GM18498 (cell line): ENCODE data around the gene GINS2.

ENCODE experiments used
- ATAC-seq: cut with Tn5 transposase; IDR thresholded peaks from one replicate; pipeline ENCODE4 v1.9.1; 2021; ENCODE audit warnings: mild to moderate bottlenecking, moderate library complexity; ENCODE audit not compliant: unreplicated experiment

The GINS2 gene

GRCh38 chr16:85688586-85689284, at the start of gene GINS2:
TSS of gene GINS2 (minus strand) at chr16:85688954. CDS start at chr16:85688898, 56 bp downstream.
- ATAC-seq: peak; percentile 94

DNA sequence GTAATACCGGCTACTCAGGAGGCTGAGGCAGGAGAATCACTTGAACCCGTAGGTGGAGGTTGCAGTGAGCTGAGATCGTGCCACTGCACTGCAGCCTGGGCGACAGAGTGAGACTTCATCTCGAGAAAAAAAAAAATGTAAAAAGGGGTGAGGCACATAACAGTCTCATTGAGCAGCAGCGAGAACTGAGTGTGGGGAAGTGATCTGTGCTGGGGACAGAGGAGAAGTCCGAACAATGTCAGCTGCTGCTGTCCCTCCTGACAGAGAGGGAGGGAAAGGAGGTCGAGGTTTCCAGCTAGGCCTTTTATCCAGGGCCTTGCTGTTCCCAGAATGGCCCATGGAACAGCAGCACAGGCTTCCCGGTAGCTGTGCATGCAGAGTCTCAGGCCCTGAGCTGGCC, 48.2 kb upstream of the GINS2 start:
- ATAC-seq: no peak

GRCh38 chr16:85735946-85736345, 47.2 kb upstream of the GINS2 start:
- no peak for ATAC-seq

DNA sequence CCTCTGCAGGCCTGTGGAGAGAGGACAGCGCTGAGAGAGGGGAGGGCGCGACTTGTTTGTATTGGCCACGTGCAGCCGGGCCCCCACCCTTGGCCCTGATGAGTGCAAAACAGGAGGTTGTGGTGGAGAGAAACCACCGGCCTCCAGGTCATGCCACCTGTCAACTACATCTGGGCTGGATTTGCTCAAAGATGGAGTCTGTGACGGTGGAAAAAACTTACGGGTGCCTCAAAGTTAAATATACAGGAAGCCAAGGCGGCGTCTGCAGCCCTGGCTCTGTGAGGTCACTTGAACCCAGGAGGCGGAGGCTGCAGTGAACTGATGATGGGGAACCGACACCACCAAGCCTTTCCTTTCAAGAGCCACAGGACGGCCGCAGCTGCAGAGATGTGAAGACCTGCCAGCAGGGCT, 46.5 kb upstream of the GINS2 start:
- ATAC-seq: no peak

- ATAC-seq: no peak
Measured at GRCh38 chr16:85734311-85735017, 45.7 kb upstream of the GINS2 start.

DNA sequence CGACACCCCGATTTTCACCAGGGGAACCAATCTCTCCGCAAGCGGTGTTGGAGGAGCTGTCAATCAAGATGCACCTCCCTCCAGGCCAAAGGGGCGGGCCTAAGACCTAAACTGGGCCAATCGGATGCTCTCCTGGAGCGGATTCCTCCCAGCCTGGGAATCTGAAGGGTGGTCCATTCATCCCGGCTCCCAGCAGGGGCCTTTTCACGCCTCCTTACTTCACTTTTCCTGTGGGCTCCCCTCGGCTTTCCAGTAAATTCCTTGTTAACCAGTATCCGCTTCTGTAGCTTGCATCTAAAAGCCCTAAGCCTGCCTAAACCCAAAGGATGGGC, 45.1 kb upstream of the GINS2 start:
- ATAC-seq: no peak

GRCh38 chr16:85733155-85733838, 44.5 kb upstream of the GINS2 start:
- no peak for ATAC-seq

GRCh38 chr16:85731179-85731578, 42.4 kb upstream of the GINS2 start:
- no peak for ATAC-seq

DNA sequence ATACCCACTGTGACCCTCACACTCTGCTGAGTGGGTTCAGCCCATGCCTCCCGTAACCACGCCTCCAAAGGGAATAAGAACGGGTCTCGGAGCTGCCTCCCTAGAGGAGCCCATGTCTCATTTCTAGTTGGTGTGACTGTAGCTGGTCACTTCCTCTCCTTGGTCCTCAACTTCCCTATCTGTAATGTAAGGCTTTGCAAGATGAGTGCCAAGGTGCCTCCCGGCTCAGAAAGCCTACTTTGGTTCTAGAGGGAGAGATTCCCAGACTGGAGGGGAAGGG, 41.4 kb upstream of the GINS2 start:
- ATAC-seq: no peak

- no peak for ATAC-seq
Measured at GRCh38 chr16:85729452-85730185, 40.9 kb upstream of the GINS2 start.

- ATAC-seq: no peak
Measured at GRCh38 chr16:85728879-85729278, 40.1 kb upstream of the GINS2 start.

DNA sequence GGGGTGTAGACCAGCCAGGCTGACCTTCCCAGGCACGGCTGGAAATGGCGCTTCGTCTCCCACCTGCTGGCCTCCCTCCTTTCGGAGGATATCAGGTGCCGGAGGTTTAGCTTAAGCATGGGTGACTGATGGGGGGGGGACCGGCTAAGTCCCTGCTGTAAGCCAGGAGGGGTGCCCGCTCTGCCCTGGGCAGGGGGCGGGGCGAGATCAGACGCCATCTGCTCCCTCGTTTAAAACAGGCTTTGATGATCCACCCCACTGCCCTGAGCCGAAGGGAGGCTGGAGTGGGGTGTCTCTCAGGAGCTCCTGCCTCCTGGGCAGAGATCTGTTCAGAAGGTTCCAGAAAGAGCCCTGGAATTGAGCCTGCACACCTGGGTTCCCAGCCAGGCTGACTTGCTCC, 36.2 kb upstream of the GINS2 start:
- no peak for ATAC-seq

DNA sequence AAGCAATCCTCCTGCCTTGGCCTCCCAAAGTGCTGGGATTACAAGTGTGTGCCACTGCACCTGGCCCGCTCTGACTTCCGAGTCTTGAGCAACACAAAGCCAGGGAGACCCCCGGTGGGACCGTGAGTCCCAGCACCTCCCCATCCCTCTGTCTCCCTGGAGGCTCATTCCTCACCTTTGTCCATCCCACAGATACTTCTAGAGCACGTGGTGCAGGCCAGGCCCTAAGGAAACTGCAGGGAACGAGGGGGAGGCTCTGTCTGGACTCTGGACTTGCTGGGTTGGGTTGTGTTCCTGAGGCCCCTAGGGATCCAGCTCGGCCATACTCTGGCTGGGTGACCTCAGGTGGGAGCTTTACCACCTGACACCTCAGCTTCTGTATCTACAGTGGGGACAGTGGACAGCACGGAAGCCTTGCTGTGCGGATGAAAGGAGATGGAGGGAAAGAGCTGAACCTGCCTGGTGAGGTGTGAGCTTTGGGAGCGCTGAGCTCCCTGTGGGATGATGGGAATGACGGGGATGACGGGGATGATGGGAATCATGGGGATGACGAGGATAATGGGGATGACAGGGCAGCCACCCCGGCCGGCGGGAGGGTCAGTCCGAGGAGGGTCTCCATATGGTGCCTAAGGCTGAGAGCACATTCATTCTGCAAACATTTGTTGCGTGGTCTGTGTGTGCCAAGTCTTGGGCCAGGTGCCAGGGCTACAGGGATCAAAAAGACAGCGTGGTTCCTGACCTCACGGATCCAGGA, 35.5 kb upstream of the GINS2 start:
- no peak for ATAC-seq

DNA sequence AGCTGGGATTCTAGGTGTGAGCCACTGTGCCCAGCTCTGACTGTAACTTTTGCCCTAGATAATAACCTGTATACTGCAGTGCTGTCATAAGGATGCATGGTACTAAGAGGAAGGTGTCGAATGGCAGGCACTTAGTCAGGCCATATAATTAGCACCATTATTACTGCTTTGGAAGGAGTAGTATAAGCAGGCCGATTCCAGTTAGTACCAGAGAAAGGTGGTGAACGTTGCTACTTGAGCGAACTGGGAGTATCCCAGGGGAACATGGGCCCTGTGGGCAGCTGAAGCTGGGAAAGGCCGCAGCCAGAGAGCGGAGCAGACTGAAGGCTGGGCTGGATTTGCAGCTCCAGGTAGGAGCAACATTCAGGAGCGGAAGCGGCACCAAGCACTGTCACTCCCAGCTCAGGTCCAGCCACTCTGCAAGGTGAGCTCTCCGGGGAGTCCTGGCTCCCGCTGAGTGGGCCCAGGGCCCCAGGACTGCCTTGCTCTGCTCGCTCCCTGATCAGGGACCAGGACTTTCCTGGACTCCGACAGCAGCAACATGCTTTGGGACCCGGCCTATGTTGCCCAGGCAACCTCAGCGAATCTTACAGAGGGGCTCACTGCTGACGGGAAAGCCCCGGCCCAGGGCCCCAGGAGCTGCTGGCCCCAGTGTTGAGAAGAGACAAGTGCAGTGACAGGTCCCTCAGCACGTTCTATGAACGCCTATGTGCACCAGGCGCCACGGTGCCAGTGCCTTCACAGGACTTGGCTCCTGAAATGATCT, 33.6 kb upstream of the GINS2 start:
- ATAC-seq: no peak

- ATAC-seq: no peak
Measured at GRCh38 chr16:85720302-85720637, 31.5 kb upstream of the GINS2 start.

DNA sequence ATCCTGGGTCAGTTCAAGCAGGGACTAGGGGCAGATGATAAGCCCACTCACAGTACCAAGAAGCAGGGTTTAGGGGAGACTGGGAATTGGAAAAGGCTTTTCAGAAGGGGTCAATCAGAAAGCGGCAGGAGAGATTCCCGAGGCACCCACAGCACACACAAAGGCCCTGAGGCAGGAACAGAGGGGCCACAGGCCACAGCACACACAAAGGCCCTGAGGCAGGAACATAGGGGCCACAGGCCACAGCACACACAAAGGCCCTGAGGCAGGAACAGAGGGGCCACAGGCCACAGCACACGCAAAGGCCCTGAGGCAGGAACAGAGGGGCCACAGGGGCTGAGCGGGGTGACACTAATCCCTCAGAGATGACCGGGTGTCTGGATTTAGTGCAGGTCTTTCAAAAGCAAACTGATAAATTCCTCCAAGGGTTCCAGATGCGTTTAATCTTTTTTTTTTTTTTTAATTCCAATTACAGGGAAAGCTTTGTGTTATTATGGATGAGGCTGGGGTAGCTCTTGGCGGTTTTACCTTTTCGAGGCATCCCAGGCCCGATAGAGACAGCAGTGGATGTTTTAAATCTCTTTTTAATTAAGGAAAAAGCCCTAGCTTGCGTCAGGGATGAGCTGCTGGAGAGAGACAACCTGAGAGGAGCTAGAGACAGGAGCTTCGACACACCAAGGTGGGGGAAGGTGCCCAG, 31.0 kb upstream of the GINS2 start:
- ATAC-seq: no peak

DNA sequence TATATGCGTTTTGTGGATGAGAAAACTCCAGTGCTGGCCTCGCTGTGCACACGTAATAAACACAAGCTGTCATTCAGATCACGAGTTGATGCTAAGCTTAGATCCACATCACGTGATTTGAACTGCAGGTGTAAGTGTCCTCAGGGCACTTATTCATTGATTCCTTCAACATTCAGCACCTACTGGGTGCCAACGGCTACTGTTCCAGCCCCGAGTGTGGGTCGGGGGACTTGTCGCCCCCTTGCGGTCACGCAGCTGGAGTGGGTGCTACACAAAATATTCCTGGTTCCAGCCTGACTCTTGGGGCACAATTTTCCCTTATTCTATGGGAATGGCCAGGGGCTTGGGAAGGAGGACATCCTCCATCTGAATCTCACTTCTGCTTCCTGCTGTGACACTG, 29.9 kb upstream of the GINS2 start:
- no peak for ATAC-seq

- ATAC-seq: no peak
Measured at GRCh38 chr16:85718153-85718477, 29.4 kb upstream of the GINS2 start.

GRCh38 chr16:85717393-85718152, 28.8 kb upstream of the GINS2 start:
- ATAC-seq: no peak
